ENCODE data around the gene PAFAH2.
A peak's percentile ranks its signal among the peaks of the same experiment; 100 is the strongest.
"Not testable (repeated sequence)": the region's sequence is repeated elsewhere in the genome, so short reads cannot be mapped to it uniquely, and the experiment has no call there.

Gene PAFAH2

GRCh38 chr1:25978403-25978802 is 19.5 kb downstream of the PAFAH2 start:
- peak; percentile 49 for DNase-seq

GRCh38 chr1:25977801-25978200 is 20.1 kb downstream of the PAFAH2 start:
- no peak for DNase-seq

- DNase-seq: no peak
Measured at GRCh38 chr1:25973610-25974321, 24.1 kb downstream of the PAFAH2 start.

- no peak for DNase-seq
Measured at GRCh38 chr1:25971811-25972180, 26.1 kb downstream of the PAFAH2 start.

- peak; percentile 46 for DNase-seq
Measured at GRCh38 chr1:25971066-25971810, 26.6 kb downstream of the PAFAH2 start.

- DNase-seq: no peak
Measured at GRCh38 chr1:25967308-25967707, 30.6 kb downstream of the PAFAH2 start.

- DNase-seq: no peak
Measured at GRCh38 chr1:25959611-25960010, 38.3 kb downstream of the PAFAH2 start.

GRCh38 chr1:25958465-25958864 is 39.4 kb downstream of the PAFAH2 start:
- DNase-seq: no peak

- no peak for DNase-seq
Measured at GRCh38 chr1:25955553-25955952, 42.3 kb downstream of the PAFAH2 start.

GRCh38 chr1:25954282-25954938 is 43.5 kb downstream of the PAFAH2 start:
- DNase-seq: no peak

GRCh38 chr1:25952841-25953401 is 44.9 kb downstream of the PAFAH2 start:
- DNase-seq: no peak

- no peak for DNase-seq
Measured at GRCh38 chr1:25948641-25949040, 49.2 kb downstream of the PAFAH2 start.

GRCh38 chr1:25947027-25947426 is 50.8 kb downstream of the PAFAH2 start:
- DNase-seq: no peak

GRCh38 chr1:25945761-25946160 is 52.1 kb downstream of the PAFAH2 start:
- DNase-seq: no peak

- DNase-seq: no peak
Measured at GRCh38 chr1:25944986-25945385, 52.9 kb downstream of the PAFAH2 start.

GRCh38 chr1:25943511-25943910 is 54.4 kb downstream of the PAFAH2 start:
- DNase-seq: not testable (repeated sequence)

- DNase-seq: no peak
Measured at GRCh38 chr1:25936947-25937346, 60.9 kb downstream of the PAFAH2 start.

- DNase-seq: peak; percentile 90
Measured at GRCh38 chr1:25933479-25934365, 64.1 kb downstream of the PAFAH2 start.

GRCh38 chr1:25932811-25933400 is 65.0 kb downstream of the PAFAH2 start:
- DNase-seq: not testable (repeated sequence)

- no peak for DNase-seq
Measured at GRCh38 chr1:25932321-25932720, 65.5 kb downstream of the PAFAH2 start.

- no peak for DNase-seq
Measured at GRCh38 chr1:25929016-25929415, 68.8 kb downstream of the PAFAH2 start.

Data from hematopoietic multipotent progenitor cell treated with erythropoietin and hydrocortisone succinate and interleukin-3 and kit ligand, for 8 days (in vitro differentiated cells).